Kidney (tissue), 14 donors: Measurements from ENCODE around the gene SECTM1. TPM values are rescaled to one million over a fixed set of nuclear protein-coding genes. Genes with fewer than 3 reads are reported as not detected.

ENCODE experiments used
- DNase-seq, 5 donors: peaks; one replicate each; pipeline ENCODE4 v3.0.0-alpha.2; 2013 to 2020
- FAIRE-seq: peaks from 2 replicates; lab custom pipeline; 2012; peaks lifted over from hg19 to GRCh38; lab: Jason Lieb, UNC
- H3K27ac ChIP-seq, 2 donors: one replicate each; pipeline ENCODE4 v1.7.0; 2013; ENCODE audit warnings: low read depth in 2 of 2, low read length in 2 of 2, inconsistent platforms in 1 of 2
- H3K27me3 ChIP-seq: one replicate; pipeline ENCODE4 v1.7.1; 2013; ENCODE audit warnings: low read length, inconsistent platforms; ENCODE audit not compliant: control insufficient read depth, insufficient read depth
- H3K36me3 ChIP-seq, 3 donors: one replicate each; pipeline versions ENCODE4 v1.7.0 to v1.7.1; 2013; ENCODE audit warnings: low read length in 3 of 3, control low read depth in 1 of 3, inconsistent platforms in 1 of 3; ENCODE audit not compliant: insufficient read depth in 3 of 3, control insufficient read depth in 2 of 3
- H3K4me1 ChIP-seq, 3 donors: one replicate each; pipeline versions ENCODE4 v1.7.0 to v1.7.1; 2013; ENCODE audit warnings: low read length in 3 of 3, inconsistent platforms in 1 of 3, low read depth in 1 of 3; ENCODE audit not compliant: control insufficient read depth in 2 of 3, insufficient read depth in 2 of 3
- H3K4me3 ChIP-seq, 3 donors: one replicate each; pipeline versions ENCODE4 v1.7.0 to v1.8.1; 2013; ENCODE audit warnings: low read length in 3 of 3, control low read depth in 1 of 3, inconsistent platforms in 1 of 3
- H3K9ac ChIP-seq, 3 donors: one replicate each; pipeline versions ENCODE4 v1.7.0 to v1.7.1; 2013; ENCODE audit warnings: low read length in 3 of 3, control low read depth in 1 of 3, inconsistent platforms in 1 of 3
- H3K9me3 ChIP-seq, 3 donors: one replicate each; pipeline versions ENCODE4 v1.7.0 to v1.7.1; 2013; ENCODE audit warnings: low read length in 3 of 3, control low read depth in 1 of 3, inconsistent platforms in 1 of 3; ENCODE audit not compliant: control insufficient read depth in 2 of 3, insufficient read depth in 1 of 3
- CTCF ChIP-seq: IDR thresholded peaks from 3 replicates; pipeline ENCODE4 v1.5.1; 2012; ENCODE audit warnings: mild to moderate bottlenecking, moderate library complexity, borderline replicate concordance; ENCODE audit not compliant: insufficient read depth; ENCODE audit errors: extremely low read depth
- intact Hi-C: fragments of 100-400 bp; cut with DNase I; formaldehyde crosslinking; loops from one replicate; pipeline ENCODE4 v1.11.1; 2022
- polyA plus RNA-seq: library from polyadenylated mRNA; stranded (reverse); fragments of 350-450 nt; fragmentation: Illumina TruSeq; extraction: RNeasy Lipid Tissue Mini Kit (QIAGEN cat#74804); gene quantifications from one replicate; pipeline ENCODE4 v1.2.3, GENCODE V29; 2014; ENCODE audit warnings: low read depth, low replicate concordance; ENCODE audit not compliant: insufficient read depth
- total RNA-seq: library from RNA; stranded (reverse); fragmentation: NEBNext Ultra II Directional; extraction: Animal tissue kit (Norgen Biotek cat#: 25700); gene quantifications from one replicate; pipeline ENCODE4 v1.2.1, GENCODE V29; 2021
- donor health status: control.
- donor health status: control.
- donor health status: control.
- donor health status: control.
- donor health status: control.
- donor health status: DM: yes; HTN: yes; CAD: no.
- donor health status: Normal renal cell carcinoma (clear cell type).

SECTM1 gene
- total and polyA plus RNA-seq, 2 donors from 2014 or later: 15.4 to 87.5 TPM

- peak overlapping the region; percentile 11 to 96 for H3K27ac ChIP-seq
- no peaks in the 10 kb centered on the region for H3K27me3 ChIP-seq
- H3K4me1 ChIP-seq: peaks cover 0 to 27% (median 17%) of the 10 kb centered on the region in 3 donors
- H3K9me3 ChIP-seq: no peaks in the 10 kb centered on the region
- peaks cover 0 to 6% (median 5%) of the 10 kb centered on the region in 3 donors for H3K36me3 ChIP-seq
- peak in 3 of 5 donors; percentile 20 to 69 (median 63) for DNase-seq
- no peak for FAIRE-seq
- H3K4me3 ChIP-seq: peak overlapping the region; percentile 48 to 76 (median 50)
- peak overlapping the region in 2 of 3 donors; percentile 54 to 69 for H3K9ac ChIP-seq
- intact Hi-C loops: no loop called here
- no peak for TF ChIP-seq CTCF
Measured at GRCh38 chr17:82274134-82275020, 59.2 kb downstream of the SECTM1 start.

- Histone ChIP-seq H3K9ac (peak within 1 kb of the TSS; percentile 57 to 70 (median 69)), H3K9me3 (no peaks in the 10 kb centered on the region), H3K4me3 (peak within 1 kb of the TSS; percentile 74 to 76 (median 76)), H3K27ac (peak within 1 kb of the TSS; percentile 94 to 96), H3K27me3 (no peaks in the 10 kb centered on the region), H3K4me1 (peaks cover 0 to 29% (median 24%) of the 10 kb centered on the region in 3 donors), H3K36me3 (peaks cover 0 to 6% (median 5%) of the 10 kb centered on the region in 3 donors)
- no peak for TF ChIP-seq CTCF
- intact Hi-C loops: no loop called here
- FAIRE-seq: no peak
- DNase-seq: peak; percentile 92 to 96 (median 95)
Measured at GRCh38 chr17:82273327-82274133, 60.0 kb downstream of the SECTM1 start, which contains the start of gene CSNK1D. Gene CSNK1D, minus strand, starts transcription at chr17:82273700. Its CDS starts 319 bp downstream, at chr17:82273381.

GRCh38 chr17:82272495-82273326, 60.9 kb downstream of the SECTM1 start:
- no peak for TF ChIP-seq CTCF
- no peaks in the 10 kb centered on the region for H3K9me3 ChIP-seq
- intact Hi-C loops: no loop called here
- DNase-seq (peak in 4 of 5 donors; percentile 34 to 90 (median 61)), FAIRE-seq (no peak)
- peaks cover 0 to 6% (median 5%) of the 10 kb centered on the region in 3 donors for H3K36me3 ChIP-seq
- peak overlapping the region; percentile 74 to 76 (median 76) for H3K4me3 ChIP-seq
- peak overlapping the region; percentile 57 to 70 (median 67) for H3K9ac ChIP-seq
- H3K27ac ChIP-seq: peak overlapping the region; percentile 94 to 96
- H3K4me1 ChIP-seq: peaks cover 0 to 37% (median 33%) of the 10 kb centered on the region in 3 donors
- no peaks in the 10 kb centered on the region for H3K27me3 ChIP-seq
